Activated gamma-delta T cell treated with anti-CD3 and anti-CD28 coated beads, Interleukin-2, amount 50 U/mL, for 16 hours (primary cell): ENCODE data around the gene MLPH.

ENCODE experiments used
- DNase-seq: peaks from one replicate; pipeline ENCODE4 v3.0.0-alpha.2; 2020; ENCODE audit warnings: low read depth

Gene MLPH

DNA sequence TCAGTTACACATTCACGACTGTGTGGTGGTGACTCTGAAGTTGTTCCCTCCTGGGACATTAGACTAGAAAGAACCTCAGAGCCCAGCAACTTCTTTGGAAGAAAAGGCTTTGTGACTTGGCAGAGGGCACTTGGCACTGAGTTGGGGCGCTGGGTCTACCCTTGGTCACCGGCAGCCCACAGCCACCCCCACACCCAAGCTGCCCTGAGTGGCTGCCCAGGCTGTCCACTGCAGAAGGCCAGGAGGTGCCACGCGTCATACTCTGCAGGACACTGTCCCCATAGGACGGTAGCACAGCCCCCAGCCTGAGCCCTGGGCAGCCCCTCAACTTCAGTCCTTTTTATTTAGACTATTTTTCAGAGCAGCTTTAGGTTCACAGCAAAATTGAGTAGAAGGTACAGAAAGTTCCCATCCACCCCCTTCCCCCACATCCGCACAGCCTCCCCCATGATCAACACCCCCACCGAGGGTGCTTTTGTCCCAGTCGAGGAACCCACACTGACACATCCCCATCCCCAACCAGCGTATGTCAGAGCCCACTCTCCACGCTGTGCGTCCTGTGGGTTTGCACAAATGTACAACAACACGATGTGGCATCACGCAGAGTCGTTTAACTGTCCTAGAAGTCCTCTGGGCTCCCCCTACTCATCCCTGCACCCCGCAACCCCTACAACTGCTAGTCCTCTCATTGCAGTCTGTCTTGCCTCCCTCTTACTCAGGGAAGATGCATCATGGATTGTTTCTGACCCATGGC lies 80.4 kb downstream of the MLPH start:
- DNase-seq = no peak

DNA sequence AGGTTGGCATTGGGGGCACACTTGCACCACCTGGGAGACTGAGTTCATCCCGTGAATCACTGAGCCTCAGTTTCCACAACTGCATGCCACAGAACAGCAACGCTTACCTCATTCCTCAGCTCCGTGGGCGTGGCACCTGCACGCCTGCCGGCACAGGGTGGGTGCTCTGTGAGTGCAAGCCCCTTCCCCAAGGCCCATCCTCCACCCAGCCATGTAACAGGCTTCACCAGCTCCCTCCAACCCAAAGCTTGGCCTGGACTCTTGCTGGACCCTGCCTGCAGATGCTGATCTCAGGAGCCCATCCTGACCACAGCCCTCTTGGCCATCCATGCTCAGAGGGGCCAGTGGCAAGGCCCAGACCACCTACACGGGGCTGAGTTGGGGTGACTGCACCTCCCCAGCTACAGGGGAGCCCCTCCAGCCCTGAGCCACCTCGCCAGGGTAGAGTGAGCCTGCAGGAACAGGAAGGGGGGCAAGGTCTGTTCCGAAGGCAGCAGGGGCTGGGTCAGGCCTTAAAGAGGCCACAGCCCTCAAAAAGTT lies 81.1 kb downstream of the MLPH start:
- no peak for DNase-seq

DNA sequence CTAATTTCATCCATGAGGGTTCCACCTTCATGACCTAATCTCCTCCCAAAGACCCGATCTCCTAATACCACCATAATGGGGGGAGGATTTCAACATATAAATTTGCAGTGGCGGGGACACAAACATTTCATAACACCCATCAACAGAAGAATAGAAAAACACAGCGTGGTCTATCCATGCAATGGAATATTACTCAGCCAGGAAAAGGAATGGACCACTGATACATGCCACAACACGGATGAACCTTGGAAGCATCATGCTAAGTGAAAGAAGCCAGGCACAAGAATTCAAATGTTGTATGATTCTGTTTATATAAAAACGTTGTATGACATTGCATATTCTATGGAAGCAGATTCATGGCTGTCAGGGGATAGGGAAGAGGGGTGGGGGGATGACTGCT lies 82.0 kb downstream of the MLPH start:
- DNase-seq = no peak

DNA sequence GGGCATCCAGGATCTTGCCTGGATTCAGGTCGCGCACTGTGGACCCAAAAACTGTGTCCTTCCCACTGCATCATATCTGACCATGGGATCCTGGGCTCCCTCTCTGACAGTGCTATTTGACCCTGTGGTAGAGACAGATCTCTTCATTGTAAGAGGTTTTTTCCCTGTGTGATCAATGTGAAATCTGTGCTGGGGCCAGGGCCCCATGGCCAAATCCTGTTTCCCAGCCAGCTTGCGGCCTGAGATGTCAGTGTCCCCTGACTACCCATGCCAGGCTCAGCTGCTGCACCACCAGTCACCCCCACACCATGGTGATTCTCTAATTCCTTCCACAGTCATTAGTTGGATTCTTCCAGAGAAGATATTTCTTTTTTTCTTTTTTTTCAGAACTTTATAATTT lies 82.8 kb downstream of the MLPH start:
- no peak for DNase-seq

DNA sequence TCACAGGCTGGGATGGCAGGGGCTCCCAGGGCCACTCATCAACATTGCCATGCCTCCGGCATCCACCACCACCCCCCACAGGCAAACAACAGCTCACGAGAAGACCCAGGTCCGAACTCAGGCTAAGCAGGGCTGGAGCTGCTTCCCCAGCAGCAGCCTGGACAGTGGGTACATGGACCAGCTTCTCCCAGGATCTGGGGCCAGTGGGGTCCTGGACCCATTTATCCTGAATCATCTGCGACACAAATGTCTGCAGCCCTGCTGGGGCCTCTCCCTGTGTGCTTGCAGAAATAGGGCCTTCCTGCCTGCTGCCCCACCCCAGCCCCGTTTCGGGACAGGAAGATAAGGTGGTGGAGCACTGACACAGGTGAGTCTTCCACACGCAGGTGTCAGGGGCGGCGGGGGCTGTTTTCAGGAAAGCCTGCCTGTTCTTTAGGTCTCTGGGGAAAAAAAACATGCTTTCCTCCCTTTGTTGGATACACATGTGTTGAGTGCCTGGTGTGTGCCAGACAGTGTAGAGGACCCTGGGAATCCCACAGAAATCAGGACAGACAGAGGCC lies 83.8 kb downstream of the MLPH start:
- DNase-seq = no peak

DNA sequence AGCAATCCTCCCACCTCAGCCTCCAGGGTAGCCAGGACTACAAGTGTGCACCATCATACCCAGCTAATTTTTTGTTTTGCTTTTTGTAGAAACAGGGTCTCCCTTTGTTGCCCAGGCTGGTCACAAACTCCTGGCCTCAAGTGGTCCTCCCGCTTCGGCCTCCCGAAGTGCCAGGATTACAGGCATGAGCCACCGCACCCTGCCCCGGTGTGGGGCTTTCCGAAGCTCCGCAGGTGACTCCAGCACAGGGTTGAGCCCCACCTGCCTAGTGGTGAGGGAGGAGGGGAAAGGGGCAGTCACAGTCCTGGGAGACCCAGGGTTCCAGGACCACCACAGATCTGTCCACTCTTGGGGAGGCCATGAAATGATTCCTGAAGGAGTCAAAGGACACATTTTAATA lies 84.5 kb downstream of the MLPH start:
- DNase-seq = no peak

DNA sequence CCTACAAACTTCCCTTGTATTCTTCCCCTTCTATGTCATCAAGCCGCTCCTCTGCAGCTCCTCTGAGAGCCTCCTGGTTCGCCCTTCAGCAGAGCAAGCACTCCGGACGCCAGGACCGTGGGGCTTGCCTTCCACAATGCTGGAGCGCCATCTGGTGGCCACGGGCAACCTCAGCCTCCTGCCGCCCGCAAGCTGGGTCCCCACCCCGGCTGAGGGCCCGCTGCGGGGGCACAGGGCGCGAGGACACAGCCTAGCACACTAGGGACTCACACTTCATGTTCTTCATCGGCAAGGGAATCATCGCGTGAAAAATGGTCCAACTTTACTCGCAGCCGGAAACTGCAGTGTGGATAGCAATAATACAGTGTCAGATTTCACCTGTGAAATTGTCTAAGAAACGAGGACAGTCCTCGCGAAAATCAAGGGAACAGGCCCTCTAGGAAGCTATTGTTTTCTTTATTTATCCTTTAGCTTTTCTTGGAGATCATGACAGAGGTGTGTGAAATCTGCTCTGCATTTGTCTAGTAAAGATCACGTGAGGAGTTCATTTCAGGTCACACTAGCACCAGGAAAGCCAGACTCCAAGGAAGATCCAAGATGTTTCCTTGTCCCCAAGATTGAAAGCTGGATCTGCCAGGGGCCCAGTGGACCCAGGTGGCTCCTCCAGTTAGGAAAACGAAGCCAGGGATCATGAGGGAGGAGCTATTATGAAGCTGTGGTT lies 85.1 kb downstream of the MLPH start:
- peak; percentile 79 for DNase-seq

DNA sequence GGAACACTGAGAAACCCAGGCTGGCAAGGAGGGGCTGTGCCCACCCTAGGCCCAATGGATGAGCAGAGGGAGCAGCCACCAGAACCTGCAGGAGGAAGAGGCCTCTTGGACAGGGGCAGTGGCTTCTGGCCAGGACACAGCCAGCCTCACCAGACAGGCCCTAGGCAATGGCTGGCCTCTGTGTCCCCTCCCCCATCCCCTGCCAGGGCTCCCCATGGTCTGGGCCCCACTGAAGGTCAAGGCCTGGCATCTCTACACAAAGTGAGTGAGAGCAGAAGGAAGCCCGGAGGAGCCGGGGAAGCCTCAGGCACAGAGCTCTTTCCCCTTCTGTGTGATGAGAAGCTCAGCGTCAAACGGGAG lies 85.7 kb downstream of the MLPH start:
- DNase-seq = no peak

DNA sequence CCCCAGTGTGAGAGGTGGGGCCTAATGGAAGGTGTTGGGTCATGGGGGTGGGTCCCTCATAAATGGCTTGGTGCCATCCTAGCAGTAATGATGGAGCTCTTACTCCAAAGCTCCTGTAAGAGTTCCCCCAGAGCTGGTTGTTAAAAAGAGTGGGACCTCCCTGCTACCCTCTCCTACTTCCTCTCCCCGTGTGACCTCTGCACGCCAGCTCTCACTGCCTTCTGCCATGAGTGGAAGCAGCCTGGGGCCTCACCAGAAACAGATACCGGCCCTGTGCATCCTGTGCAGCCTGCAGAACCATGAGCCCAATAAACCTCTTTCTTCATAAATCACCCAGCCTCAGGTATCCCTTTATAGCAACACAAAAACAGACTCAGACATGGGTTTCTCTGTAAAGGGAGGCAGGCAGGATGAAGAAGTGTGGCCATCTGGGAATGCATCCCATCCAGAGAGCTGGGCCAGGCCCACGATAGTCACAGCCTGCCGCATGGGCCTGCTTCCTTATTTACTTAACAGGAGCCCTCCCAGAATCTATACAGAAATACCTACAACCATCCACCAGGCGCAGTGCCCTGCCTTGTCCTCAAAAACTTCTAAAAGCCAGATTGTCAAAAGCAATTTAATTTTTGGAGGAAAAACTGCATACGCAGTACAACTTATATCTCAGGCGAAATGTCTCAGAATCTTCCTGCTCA lies 86.8 kb downstream of the MLPH start:
- DNase-seq = no peak

DNA sequence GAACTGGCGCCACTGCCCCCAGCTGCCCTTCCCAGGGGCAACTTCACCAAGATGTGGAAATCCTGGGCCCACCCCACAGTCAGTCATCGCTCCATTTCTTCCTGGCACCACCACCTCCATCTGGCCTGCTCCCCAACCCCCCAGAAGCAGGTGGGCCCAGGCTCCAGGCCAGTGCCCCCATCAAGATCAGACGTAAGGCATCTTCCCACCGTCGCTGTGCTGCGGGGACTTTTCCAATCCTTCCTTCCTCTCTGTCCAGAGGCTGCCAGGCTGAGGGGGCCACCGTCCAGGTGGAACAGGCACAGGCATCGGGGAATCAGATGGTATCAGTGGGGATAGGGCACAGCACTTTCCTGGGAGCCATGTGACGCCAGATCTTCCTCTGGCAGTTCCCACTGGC lies 87.4 kb downstream of the MLPH start:
- no peak for DNase-seq

DNA sequence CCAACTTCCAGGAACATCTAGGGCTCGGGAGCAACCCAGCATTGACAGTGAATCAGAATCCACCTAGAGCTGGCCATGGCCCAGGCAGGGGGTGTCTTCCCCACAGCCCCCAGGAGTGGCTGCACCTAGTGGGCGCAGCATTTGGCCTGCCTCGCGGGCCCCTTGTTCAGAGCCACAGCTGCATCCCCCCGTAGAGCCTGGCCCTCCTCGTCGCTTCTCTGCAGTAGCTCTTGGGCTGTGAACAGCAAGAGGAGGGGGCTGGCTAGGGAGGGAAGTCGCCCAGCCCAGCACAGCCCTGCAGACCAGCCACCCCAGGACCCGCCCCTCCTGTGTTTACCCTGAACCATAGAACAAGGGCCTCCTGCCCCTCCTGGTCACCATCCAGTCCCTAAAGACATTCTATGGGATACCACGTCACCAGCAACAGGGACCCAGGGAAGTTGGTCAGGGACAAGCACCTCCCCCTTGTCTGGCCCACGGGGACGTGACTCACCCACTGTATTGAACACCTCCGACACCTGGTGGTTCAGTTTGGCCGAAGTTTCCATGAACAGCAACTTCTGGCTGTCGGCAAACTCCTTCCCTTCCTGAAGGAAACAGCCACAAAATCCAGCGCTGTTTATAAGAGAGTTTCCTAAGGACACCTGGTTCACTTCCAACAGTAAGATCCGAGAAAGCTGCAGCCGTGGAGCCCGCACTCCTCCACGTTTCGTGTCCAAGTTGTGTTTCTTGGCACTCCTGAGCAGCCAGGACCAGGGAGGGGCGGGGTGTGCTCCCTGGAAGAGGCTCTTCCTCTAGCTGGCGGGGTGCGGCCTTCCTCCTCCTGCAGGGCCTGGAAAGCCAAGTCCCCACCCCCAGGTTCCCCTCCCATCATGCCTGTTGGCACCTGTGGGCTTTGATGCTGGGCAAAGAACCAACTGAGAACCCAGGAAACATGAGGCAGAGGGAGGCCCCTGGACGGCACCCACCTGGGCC lies 88.1 kb downstream of the MLPH start:
- DNase-seq = no peak

DNA sequence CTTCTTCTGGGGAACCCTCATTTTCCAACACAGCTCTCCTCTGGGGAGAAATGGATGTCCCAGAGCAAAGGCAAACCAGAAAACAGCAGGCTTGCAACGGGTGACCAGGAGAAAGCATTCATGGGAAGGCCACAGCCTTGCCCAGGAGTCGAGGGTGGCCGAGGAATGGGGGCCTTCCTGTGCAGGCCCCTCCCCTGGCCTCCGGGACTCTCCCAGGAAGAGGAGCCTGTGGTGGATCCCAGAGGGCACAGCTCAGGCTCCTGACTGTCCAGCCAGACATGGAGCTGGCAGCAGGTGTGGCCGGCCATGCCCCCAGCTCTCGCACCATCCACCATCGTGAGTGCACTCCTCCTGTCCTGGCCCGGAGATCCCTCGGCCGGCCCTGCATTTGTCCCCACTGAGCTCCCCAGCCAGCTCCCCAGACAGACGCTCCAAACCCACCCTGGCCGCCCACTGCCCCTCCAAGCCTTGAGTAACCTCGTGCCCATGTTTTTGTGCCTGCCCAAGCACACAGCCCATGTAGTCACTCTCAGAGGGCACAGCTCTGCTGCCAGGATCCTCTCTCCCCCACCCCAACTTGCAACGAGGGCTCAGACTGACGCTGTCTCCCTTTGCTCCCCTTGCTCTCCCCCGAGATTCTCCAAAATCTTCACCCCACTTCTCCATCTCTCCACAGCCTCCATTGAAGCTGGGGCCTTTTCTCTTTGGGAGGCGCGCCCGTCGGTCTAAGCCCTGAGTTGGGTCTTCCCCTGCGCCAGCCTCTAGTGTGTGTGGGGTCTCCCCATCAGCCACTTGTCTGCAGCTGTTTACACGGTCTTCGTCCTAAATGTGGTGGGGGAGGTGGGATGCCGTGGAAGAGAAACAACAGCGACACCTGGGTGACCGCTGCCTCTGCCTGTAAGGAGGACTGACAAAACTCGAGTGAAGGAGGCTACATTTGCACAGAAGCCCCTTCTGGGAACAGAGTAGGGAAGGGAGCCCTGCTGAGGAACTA lies 89.1 kb downstream of the MLPH start:
- no peak for DNase-seq

DNA sequence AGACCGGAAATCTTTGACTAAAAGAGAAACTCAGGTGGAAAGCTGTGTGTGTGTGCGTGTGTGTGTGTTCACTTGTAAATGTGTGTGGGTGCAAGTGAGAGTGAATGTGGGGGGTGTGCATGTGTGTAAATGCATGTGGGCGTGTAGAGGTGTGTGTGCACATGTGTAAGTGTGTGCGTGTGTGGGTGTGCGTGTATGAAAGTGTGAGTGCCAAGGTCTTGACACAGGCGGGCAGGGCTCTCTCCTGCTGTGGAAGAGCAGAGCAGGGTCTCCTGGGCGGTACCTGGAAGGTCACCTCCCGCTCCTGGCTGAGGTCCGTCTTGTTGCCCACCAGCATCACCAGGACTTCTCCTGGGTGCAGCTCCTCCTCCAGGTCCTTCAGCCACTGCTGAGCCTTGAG lies 89.9 kb downstream of the MLPH start:
- no peak for DNase-seq

DNA sequence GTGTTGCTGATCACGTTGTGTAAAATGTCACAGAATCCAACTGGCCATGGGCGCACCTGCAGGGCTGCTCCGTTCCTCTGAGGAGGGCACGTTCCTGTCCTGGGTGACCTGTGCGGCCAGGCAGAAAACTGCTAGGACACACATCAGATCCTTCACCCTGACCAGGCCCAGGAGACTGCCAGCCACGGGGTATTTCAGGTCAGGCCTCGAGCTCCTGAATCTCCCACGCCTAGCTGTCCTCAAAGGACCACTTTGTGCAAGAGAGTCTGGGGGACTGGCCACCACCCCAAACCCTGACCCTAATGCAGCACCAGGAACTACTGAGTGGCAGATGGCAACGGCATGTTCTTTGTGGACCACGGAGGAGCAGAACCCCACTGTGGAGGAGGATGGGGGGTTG lies 90.4 kb downstream of the MLPH start:
- no peak for DNase-seq

DNA sequence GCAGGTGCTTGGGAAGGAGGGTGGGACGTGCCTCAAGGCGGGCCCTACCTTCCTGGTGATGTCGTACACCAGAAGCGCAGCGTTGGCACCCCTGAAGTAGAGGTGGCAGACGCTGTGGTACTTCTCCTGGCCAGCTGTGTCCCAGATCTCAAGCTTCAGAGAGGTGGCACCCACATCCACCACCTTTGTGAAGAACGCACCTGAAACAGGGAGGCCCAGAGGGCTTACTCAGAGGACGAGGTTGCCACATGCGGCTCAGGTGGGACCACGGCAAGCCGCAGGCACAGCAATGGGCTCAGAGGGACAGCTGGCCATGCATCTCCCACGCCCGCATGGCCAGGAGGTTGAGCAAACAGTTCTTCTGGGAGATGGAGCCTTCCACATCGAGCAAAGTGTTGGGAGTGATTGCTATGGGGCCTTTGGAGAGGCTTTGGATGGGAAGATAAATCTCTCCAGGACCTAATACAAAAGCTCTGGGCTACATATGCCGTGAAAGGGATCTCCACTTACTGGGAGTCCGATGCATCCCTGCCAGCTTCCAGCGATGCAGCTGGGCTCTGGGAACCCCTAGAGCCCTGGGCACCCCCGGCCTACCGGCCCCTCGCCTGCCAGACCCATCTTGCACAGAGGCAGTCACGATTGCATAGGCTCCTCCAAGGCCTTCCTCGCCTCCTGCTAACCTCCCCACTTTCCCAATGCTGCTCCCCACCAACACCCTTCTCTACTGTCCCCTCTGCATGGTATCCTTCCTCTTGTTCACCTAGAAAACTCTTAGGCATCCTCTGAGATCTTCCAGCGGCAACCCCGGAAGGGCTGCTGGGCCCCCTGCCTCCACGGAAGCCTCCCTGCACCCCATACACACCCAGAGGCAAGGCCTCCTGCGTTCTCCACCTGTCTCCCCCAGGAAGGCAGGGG lies 91.2 kb downstream of the MLPH start:
- DNase-seq = no peak

DNA sequence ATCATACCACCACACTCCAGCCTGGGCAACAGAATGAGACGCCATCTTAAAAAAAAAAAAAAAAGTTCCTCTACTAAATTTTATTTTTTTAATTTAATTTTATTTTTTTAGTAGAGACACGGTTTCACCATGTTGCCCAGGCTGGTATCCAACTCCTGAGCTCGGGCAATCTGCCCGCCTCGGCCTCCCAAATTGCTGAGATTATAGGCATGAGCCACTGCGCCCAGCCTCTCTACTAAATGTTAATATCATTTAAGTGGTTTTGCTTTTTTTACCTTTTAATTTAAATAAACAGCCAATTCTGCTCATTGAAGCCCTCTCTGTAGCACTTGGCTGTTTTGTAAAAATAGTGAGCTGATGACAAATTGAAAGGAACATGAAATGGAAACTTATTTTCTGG lies 94.3 kb downstream of the MLPH start:
- no peak for DNase-seq

DNA sequence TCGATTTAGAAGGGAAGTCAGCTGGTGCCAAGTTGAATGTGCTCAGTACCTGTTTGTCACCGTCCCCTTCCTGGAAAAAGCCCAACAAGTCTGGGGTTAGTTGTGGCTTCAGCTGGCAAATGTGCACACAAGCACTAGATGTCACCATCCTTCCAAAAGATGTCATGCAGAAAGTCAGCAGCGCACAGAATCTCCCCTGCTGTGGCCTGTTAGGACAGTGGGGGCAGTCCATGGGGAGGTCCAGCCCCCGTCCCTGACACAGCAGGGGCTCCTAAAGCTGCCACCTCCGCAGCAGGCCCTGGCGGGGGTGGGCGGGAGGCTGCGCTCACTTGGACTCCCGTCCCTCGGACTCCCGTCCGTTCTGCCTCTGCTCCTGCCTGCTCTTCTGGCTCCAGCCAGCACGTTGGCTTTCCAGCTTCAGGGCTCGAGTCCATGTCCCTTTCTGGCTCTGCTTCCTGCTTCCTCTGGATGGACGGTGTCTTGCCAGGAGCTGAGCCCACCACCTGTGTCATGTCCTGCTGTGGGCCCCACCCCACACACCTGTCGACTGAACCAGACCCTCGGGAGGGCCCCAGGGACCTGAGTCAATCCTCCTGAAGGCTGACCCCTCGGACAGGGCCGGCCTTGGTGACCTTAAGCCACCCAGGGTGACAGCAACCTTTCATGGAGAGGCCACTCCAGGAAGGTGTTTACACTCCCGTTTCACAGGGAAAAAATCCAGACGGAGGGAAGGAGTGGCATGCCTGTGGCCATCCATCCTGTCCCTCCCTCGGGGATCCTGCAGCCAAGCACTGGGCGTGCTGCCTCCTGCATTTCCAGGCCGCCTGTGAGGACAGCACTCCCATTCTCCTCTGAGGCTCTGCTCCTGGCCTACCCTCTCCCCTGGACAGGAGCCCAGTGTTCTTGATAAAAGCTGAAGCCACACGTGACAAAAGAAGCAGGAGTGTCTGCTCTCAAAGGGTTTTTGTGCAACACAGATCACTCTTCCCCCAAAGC lies 95.0 kb downstream of the MLPH start:
- DNase-seq = no peak
